HG03025 (cell line): ENCODE data around the gene POU5F1.
"Not testable (repeated sequence)": the region's sequence is repeated elsewhere in the genome, so short reads cannot be mapped to it uniquely, and the experiment has no call there.

Experiments used
- ATAC-seq: cut with Tn5 transposase; IDR thresholded peaks from one replicate; pipeline ENCODE4 v1.9.1; 2021; ENCODE audit warnings: mild to moderate bottlenecking, moderate library complexity; ENCODE audit not compliant: unreplicated experiment, low FRiP score

Gene POU5F1

DNA sequence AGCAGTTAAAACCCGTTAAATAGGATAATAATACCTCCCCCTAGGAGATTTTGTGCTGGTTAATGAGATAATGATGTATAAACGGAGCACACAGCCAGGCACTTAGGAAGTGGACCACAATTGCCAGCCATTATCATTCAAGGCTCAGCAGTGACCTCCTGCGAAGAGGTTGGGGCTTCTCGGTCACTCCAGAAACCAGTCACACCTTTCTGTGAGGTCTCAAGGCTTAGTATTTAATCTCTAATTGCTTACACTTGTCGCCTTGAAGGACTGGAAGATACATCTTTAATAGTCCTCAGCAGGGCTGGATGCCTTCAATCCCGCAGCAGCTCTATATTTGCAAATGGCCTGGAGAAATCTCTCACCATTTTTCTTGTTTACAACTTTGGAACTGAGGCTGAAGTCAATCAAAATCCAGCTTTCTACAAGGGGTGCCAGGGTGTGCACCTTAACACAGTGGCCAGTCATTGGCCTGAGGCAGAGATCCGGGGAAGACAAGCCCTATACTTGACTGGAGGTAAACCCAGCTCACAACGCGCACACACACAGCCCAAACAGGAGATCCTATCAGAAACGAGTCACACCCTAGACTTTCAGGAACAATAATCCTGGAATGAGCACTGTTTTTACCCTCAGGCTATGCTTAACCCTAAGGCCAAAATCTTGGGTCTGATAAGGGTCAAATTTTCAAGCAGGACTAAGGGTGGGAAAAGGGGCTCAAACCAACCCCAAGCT, 1.2 kb downstream of the POU5F1 start:
- ATAC-seq, result no peak

DNA sequence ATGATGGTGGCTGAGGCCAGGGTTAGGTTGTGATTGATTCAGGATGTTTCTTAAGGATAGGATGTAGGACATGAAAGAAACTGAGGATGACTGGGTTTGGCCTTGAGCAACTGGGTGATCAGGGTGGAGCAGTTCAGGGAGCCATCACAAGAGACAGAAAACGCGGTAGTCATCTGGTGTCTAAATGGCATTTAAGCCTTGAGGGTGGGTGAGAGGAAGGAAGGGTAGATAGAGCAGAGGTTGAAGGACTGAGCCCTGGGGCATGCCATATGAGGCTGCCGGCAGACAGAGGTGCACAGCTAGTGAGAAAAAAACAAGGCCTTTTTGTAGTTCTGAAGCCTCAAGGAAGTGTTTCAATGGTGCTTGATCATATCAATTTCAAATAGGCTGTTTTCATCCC, 1.9 kb downstream of the POU5F1 start:
- ATAC-seq, result no peak

DNA sequence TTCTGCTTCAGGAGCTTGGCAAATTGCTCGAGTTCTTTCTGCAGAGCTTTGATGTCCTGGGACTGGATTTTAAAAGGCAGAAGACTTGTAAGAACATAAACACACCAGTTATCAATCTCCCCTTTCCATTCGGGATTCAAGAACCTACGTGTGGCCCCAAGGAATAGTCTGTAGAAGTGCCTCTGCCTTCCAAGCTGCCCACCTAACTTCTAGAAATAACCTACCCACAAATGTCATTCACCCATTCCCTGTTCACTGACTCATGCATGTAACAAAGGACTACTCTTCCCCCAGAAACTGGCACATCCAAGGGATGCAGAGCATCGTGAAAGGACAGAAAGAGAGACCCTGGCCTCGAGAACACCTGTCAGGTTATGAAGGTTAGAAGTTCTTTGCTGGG, 4.5 kb downstream of the POU5F1 start:
- ATAC-seq, result no peak

DNA sequence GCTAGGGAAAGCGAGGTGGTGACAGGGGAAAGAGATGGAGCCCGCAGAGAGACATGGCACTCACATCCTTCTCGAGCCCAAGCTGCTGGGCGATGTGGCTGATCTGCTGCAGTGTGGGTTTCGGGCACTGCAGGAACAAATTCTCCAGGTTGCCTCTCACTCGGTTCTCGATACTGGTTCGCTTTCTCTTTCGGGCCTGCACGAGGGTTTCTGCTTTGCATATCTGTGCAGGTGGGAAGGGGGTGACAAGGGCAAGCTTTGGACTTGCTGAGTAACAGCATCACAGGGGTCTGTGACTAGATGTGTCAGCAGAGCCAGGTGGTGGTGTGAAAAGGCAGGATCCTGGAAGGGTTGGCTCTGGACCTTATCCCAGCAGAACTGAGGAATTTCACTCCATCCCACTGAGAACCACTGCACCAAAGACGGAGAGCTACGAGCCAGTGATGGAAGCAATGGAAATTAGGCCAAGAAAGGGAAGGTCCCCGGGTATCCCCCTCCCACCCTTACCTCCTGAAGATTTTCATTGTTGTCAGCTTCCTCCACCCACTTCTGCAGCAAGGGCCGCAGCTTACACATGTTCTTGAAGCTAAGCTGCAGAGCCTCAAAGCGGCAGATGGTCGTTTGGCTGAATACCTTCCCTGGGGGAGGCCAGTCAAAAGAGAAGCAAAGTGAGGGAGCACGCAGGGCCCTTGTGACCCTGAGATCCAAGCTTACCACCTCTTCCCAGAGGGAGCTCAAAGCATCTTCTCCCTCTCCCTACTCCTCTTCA, 5.2 kb downstream of the POU5F1 start:
- ATAC-seq, result peak; percentile 65

DNA sequence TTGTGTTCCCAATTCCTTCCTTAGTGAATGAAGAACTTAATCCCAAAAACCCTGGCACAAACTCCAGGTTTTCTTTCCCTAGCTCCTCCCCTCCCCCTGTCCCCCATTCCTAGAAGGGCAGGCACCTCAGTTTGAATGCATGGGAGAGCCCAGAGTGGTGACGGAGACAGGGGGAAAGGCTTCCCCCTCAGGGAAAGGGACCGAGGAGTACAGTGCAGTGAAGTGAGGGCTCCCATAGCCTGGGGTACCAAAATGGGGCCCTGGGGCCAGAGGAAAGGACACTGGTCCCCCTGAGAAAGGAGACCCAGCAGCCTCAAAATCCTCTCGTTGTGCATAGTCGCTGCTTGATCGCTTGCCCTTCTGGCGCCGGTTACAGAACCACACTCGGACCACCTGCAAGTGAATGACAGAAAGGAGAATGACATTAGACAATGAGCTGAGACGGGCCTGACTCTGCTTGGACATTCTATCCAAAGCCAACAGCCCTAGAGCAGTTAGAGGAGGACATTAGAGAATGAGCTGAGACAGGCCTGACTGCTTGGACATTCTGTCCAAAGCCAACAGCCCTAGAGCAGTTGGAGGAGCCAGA, 5.9 kb downstream of the POU5F1 start:
- not testable (repeated sequence) for ATAC-seq

DNA sequence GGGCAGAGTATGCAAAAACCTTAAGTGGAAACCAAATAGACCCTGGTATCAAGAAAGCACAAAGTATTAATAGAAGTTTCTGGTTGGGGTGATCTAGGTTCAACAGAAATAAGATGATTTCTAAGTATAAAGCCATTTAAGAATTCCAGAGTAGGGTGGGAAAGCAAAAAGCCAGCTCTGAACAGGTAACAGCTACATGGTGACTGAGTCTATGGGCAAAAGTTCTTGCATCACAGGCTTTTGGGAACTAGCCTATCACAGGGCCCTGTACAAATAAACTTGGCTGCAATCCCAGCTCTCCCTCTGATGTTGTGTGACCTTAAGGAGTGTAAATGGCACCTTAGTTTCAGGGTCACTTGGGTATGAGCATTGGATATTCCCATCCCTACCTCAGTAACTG, 6.6 kb downstream of the POU5F1 start:
- no peak for ATAC-seq

DNA sequence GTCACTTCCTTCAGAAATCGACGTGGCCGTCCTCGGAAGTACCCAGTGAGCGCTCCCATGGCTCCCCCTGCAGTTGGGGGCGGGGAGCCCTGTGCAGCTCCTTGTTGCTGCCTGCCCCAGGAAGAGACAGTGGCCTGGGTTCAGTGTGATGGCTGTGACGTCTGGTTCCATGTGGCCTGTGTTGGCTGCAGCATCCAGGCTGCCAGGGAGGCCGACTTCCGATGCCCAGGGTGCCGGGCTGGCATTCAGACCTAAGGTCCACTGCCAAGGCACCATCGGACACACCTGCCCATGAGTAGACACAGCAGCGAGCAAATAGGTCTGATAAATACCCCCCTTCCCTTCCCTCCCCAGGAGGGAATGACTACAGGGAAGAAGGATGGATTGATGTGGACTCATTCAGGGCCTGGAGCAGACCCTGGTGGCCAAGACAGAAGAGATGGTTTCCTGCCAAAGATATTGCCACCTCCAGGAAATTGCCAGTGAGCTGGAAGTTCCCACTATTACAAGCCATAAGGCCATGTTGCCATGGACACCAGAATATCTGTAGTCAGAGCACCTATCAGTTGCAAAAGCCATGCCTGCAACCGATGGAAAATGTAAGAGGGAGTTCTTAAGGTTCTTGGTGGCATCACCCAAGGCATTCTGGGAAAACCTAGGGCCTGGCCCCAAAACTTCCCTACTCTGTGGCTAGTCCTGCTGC, 7.9 kb downstream of the POU5F1 start:
- no peak for ATAC-seq

DNA sequence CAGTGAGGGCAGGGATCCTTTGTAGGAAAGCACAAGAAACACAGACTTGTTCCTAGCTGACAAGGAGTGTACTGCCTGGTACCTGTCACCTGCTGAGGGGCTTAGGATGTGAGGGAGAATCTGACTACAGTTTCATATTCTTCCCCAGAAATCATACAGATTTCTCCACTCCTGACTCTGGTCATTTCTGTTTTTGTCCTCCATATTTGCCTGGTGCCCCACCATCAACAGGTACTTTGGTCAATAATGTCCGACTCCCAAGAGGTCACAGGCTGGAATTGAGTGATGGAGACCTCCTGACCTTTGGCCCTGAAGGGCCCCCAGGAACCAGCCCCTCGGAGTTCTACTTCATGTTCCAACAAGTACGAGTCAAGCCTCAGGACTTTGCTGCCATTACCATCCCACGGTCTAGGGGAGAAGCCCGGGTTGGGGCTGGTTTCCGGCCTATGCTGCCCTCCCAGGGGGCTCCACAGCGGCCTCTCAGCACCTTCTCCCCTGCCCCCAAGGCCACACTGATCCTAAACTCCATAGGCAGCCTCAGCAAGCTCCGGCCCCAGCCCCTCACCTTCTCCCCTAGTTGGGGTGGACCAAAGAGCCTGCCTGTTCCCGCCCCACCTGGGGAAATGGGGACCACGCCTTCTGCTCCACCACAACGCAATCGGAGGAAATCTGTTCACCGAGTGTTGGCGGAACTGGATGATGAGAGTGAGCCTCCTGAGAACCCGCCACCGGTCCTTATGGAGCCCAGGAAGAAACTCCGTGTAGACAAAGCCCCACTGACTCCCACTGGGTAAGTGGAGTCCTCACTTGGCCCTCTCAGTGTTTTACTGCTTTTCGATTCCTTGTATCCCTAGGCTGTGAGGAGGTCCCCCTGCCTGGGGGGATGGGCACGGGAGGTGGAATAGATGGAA, 9.0 kb downstream of the POU5F1 start:
- no peak for ATAC-seq

DNA sequence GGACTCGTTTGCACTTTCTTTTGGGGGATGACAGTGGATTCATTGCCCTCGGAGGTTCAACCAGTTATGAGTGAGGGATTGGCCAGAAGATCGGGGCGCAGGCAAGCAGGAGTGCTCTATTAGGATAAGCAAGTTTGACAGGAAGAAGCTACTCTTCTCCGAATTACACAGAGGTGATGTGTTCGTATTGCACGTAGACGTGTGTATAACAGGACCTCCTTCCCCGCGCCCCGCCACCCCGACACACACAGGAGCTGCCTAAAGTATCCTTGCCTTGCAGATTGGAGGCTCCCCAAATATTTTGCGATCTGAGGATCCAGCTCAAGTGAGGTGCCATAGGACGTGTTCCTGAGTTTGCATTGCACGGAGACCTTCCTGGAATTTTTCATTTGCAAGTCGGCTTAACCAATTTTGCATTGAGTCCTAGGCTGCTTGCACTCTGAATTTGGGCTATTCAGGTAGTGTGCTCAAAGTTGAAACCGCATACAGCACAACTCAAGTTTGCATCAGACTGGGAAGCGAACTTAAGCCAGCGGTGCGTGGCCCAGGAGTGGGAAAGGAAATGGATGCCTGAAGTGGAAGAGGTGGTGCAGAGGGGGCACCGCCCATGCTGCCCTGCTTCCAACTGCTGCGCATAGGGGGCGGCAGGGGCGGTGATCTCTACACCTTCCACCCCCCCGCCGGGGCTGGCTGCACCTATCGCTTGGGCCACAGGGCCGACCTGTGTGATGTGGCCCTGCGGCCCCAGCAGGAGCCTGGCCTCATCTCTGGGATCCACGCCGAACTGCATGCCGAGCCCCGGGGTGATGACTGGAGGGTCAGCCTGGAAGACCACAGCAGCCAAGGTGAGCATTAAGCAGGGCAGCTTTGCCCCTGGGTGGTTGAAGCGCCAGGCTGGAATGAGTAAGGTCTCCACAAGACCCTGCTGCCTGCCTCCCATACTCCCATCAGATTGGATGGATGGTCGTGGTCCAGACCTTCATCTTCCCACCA, 11.3 kb downstream of the POU5F1 start:
- no peak for ATAC-seq

DNA sequence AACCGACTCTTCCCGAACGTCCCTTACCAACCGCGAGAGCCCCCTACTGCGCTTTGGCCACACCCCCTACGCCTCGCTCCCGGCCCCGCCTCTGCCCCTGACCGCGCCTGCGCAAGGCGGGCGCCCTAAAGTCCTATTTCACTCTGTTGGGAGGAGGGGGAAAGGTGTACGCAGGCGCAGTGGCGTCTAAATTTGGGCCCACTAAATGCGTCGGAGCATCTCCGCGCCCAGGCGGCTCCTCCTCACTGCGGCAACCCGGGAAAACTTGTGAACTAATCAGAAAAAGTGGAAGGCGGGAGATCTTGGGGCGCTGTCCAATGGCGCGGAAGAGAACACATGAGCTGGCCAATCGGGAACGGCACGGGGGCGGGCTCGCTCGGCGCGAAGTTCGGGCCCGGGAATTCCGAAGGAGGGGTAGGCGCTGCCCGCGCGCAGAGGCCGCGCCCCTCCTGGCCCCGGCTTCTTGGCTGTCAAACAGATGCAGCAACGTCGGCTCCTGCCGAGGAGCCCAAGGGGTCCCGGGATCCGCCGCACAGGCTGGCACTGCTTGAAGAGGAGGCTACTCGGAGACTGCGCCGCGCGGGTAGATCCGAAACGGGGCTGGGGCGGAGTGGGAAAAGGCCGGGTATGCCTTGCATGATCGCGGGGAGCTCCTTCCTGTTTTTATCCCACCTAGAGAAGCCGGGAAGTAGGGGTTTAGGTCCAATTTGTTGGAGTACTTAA, 12.2 kb downstream of the POU5F1 start, which contains the start of gene TCF19:
TSS of gene TCF19 (plus strand) at position 450 of the 723 bp plus-strand sequence. CDS start 881 bp downstream, outside the sequence.
- peak; percentile 86 for ATAC-seq

DNA sequence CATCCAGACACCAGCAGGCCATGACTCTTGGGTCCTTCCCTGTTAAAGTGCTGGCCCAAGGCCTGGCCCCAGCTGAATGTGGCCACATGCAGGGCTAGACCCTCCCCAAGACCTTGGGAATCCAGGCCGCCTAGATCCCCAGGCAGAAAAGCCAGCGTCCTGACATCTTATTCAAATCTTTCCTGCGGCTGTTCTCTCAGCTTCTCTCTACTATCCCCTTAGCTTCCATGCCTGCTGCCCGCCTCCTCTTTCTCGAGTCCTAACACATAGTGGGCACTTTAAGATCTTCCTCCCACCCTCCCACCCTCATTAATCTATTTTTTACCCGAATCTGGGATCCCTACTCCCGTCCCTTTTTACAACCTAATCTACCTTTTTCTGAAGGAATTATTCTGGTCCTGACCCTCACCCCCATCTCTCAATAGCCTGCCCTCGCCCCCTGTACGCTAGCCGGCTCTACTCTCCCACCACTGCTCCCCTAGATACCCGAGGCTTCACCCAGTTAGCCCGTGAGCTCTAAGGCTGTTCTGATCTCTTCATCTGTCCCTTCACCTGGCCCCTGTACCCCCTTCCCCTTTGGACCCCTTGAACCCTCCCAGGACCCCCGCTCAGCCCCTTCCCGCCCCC, 12.9 kb downstream of the POU5F1 start, which contains the start of gene CCHCR1:
TSS of gene CCHCR1 (minus strand) at position 290 of the 627 bp plus-strand sequence. CDS start at position 88, 202 bp downstream.
- no peak for ATAC-seq

DNA sequence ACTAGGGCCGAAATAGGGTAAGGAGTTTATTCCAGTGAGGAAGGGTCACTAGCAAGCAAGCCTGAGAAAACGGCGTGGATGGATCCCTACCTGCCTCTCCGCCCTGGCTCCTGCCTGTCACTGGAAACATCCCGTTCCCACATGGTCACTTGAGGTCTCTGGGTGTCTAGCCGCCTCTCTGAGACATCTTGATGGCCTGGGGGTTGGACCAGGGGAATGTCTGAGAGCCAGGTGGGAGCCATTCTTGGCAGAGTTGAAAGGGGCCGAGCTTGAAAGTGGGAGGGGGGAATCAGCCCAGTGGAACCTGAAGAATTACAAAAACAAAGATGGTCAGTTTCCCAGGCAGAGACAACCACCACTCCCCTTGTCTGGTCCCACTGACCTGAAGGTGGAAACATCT, 13.8 kb downstream of the POU5F1 start:
- ATAC-seq, result no peak

DNA sequence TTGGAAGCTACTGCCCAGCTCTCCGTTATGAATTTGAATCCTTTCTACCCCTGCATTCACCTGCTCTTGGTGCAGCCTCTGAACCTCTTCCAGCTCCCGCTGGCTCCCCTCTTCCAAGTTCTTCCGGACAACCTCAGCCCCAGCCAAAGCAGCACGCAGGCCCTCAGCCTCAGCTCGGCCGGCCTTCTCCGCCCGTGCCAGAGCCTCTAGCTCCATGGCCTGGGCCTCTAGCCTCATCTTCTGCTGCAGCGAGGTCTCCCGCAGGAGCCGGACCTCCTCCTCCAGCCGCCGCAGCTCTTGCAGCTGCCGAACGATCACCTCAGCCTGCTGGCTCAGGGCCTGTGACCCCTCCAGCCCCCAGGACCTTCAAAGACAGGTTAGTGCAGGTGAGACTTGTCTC, 16.0 kb downstream of the POU5F1 start:
- ATAC-seq, result no peak

DNA sequence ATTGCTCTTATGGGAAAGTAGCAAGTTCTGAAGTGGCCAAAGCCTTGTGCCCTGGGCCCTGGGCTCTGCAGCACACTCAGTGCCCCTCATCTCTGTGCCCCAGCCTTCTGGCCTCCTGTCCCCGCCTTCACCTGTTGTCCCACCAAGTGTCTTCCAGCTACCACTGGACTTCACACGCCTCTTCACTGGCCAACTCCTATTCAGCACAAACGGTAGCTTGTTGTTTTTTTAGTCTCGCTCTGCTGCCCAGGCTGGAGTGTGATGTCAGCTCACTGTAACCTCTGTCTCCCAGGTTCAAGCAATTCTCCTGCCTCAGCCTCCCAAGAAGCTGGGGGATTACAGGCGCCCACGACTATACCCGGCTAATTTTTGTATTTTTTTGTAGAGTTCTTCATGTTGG, 17.7 kb downstream of the POU5F1 start:
- ATAC-seq, result no peak

DNA sequence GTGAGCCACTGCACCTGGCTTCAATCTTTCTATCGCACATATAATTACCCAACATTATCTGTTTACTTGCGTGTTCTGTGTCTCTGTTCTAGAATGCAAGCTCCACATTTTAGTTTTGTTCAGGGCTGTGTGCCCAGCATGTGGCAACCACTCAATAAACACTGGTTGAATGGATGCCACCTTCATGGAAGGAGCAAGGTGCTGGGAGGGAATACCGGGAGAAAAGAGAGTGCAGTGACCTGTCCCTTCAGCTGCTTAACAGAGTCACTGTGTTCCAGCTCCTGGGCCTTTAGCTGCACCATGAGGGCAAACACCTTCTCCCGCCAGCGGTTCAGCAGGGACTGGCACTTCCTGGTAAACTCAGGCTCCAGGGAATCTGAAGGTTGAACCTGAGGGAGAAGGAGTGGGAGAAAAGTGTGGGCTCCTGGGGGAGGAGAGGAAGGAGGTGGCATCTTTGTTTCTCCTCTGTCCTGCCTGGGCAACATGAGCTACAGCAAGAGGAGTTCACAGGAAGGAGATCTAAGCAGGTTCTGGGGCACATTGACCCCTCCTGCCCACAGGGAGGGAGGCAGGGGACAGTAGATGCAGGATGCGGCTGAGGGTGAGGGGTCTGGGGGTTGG, 20.5 kb downstream of the POU5F1 start:
- ATAC-seq, result no peak

DNA sequence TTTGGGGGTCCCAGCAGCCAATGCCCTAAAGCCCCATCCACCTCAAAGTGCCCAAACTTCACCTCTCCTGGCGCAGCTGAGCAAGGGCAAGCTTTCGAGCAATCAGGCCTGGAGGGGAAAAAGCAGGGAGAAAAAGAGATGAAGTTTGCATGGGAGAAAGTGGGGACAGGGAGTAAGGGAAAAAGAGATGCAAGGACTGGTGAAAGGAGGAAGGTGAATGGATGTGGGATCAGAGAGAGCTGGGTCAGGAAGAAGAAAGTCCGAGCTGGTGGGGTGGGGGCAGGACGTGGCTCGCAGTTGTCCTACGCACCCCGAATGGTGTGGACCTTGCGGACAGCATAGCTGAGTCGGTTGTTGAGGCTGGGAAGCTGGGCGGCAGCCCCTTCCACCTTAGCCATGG, 25.1 kb downstream of the POU5F1 start:
- no peak for ATAC-seq

DNA sequence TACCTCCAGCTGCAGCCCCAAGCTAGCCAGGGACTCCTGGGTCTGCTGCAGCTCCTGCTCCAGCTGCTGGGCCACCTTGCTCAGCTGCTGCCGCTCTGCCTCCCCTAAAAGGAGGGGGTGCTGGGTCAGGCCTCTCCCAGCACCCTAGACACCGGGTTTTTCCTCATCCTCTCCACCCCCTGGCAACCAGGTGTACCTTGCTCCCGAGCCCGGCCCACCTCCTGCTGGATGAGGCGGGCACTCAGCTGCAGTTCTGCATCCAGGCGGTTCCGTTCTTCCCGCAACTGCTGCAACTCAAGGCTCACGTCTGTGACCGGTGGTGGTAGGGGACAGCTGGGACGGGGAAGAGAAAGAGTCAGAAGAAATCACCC, 25.5 kb downstream of the POU5F1 start:
- no peak for ATAC-seq
